Epidermal melanocyte (primary cell): ENCODE measurements around the gene KIAA1549.

ENCODE experiments used
- DNase-seq: peaks from one replicate; pipeline ENCODE4 v3.0.0; 2011; ENCODE audit warnings: low spot score; ENCODE audit not compliant: insufficient read length

The KIAA1549 gene

GRCh38 chr7:138886501-138886917 is 94.7 kb downstream of the KIAA1549 start:
- DNase-seq, result peak; percentile 69

- DNase-seq, result no peak
Observed at GRCh38 chr7:138885383-138886147, 95.6 kb downstream of the KIAA1549 start.

- DNase-seq, result no peak
Observed at GRCh38 chr7:138882249-138882648, 98.9 kb downstream of the KIAA1549 start.

GRCh38 chr7:138881579-138882188 is 99.5 kb downstream of the KIAA1549 start:
- DNase-seq, result no peak

GRCh38 chr7:138880881-138881578 is 100.2 kb downstream of the KIAA1549 start:
- DNase-seq, result no peak

- no peak for DNase-seq
Observed at GRCh38 chr7:138879356-138879755, 101.8 kb downstream of the KIAA1549 start.

- DNase-seq, result no peak
Observed at GRCh38 chr7:138878856-138879255, 102.3 kb downstream of the KIAA1549 start.

- no peak for DNase-seq
Observed at GRCh38 chr7:138878051-138878450, 103.1 kb downstream of the KIAA1549 start.

- DNase-seq, result no peak
Observed at GRCh38 chr7:138876326-138876725, 104.9 kb downstream of the KIAA1549 start.

- DNase-seq, result no peak
Observed at GRCh38 chr7:138875794-138876193, 105.4 kb downstream of the KIAA1549 start.

- no peak for DNase-seq
Observed at GRCh38 chr7:138873220-138873892, 107.8 kb downstream of the KIAA1549 start.

GRCh38 chr7:138872576-138872975 is 108.6 kb downstream of the KIAA1549 start:
- no peak for DNase-seq

- DNase-seq, result no peak
Observed at GRCh38 chr7:138871814-138872090, 109.4 kb downstream of the KIAA1549 start.

GRCh38 chr7:138871065-138871813 is 110.0 kb downstream of the KIAA1549 start:
- no peak for DNase-seq

- no peak for DNase-seq
Observed at GRCh38 chr7:138869353-138869752, 111.8 kb downstream of the KIAA1549 start.

GRCh38 chr7:138868711-138869110 is 112.5 kb downstream of the KIAA1549 start:
- DNase-seq, result no peak

- DNase-seq, result no peak
Observed at GRCh38 chr7:138867744-138868143, 113.4 kb downstream of the KIAA1549 start.

- DNase-seq, result no peak
Observed at GRCh38 chr7:138866353-138866752, 114.8 kb downstream of the KIAA1549 start.

- no peak for DNase-seq
Observed at GRCh38 chr7:138865843-138866242, 115.3 kb downstream of the KIAA1549 start.

GRCh38 chr7:138864667-138865066 is 116.5 kb downstream of the KIAA1549 start:
- DNase-seq, result no peak

GRCh38 chr7:138863931-138864330 is 117.3 kb downstream of the KIAA1549 start:
- no peak for DNase-seq
